ENCODE results near the gene RAD51B. TPM values are rescaled to one million over a fixed set of nuclear protein-coding genes. Genes with fewer than 3 reads are reported as not detected.

The RAD51B gene
- total RNA-seq, 1 experiment from 2014 or later, result 29.9 TPM

- H3K9me3 ChIP-seq (ENCODE audit: insufficient read depth, low read depth), result peaks cover 7% of the 10 kb centered on the region; the same call in 1 of the 2 replicates
- H4K20me1 ChIP-seq (ENCODE audit: insufficient read depth), result no peaks in the 10 kb centered on the region
- H3K79me2 ChIP-seq (ENCODE audit: low read depth), result no peaks in the 10 kb centered on the region
- no peak overlapping the region for H3K4me2 ChIP-seq
- peaks cover 59% of the 10 kb centered on the region for H3F3A ChIP-seq (ENCODE audit: insufficient read depth, low read depth)
- H2AFZ ChIP-seq, result no peak overlapping the region
- no peak for TF ChIP-seq EZH2 (IDR thresholded peaks at IDR 0.05; ENCODE audit: low read depth)
- TF ChIP-seq CTCF (conservative IDR thresholded peaks at IDR 0.05), result no peak
- no peaks in the 10 kb centered on the region for H3K9me2 ChIP-seq (ENCODE audit: insufficient read depth)
- no TSS peak for BruUV-seq (replicated peaks)
- no peaks in the 10 kb centered on the region for H3K27me3 ChIP-seq (ENCODE audit: insufficient read depth, low read depth)
- no peaks in the 10 kb centered on the region for H3K36me3 ChIP-seq (ENCODE audit: low read depth)
- H3K4me1 ChIP-seq (replicated peaks; ENCODE audit: insufficient read depth), result peaks cover 77% of the 10 kb centered on the region
- no peak overlapping the region for H3K27ac ChIP-seq
- CTCF ChIA-PET, result no interaction called here
- no peak overlapping the region for H3K4me3 ChIP-seq
- DNase-seq, result no peak
- POLR2A ChIA-PET (ENCODE audit: unreplicated experiment), result interaction anchor here (0.6 kb wide), 1 partner anchor 131 kb away, joined by 6 read pairs; no protein-coding TSS in a partner anchor
- intact Hi-C loops (cut with micrococcal nuclease; ENCODE audit: unreplicated experiment), result no loop called here
Observed at GRCh38 chr14:68671909-68672308, 852.3 kb downstream of the RAD51B start.

- Histone ChIP-seq H3K27me3 (ENCODE audit: insufficient read depth, low read depth) (no peaks in the 10 kb centered on the region), H3K4me1 (replicated peaks; ENCODE audit: insufficient read depth) (peaks cover 69% of the 10 kb centered on the region), H3K27ac (no peak overlapping the region), H3K4me2 (no peak overlapping the region), H2AFZ (no peak overlapping the region), H3K9me2 (ENCODE audit: insufficient read depth) (no peaks in the 10 kb centered on the region), H3K36me3 (ENCODE audit: low read depth) (no peaks in the 10 kb centered on the region), H3K79me2 (ENCODE audit: low read depth) (no peaks in the 10 kb centered on the region), H3F3A (ENCODE audit: insufficient read depth, low read depth) (peaks cover 50% of the 10 kb centered on the region), H3K9me3 (ENCODE audit: insufficient read depth, low read depth) (0 out of 2 replicates have a peak, but pooled peaks cover 5% of the 10 kb centered on the region), H3K4me3 (no peak overlapping the region), H4K20me1 (ENCODE audit: insufficient read depth) (no peaks in the 10 kb centered on the region)
- POLR2A ChIA-PET (ENCODE audit: unreplicated experiment), result interaction anchor here (0.6 kb wide), 2 partner anchors 44 to 130 kb away, joined by 6 to 15 read pairs; no protein-coding TSS in a partner anchor
- no peak for DNase-seq
- CTCF ChIA-PET, result no interaction called here
- intact Hi-C loops (cut with micrococcal nuclease; ENCODE audit: unreplicated experiment), result no loop called here
- no peak for TF ChIP-seq EZH2 (IDR thresholded peaks at IDR 0.05; ENCODE audit: low read depth)
- no peak for TF ChIP-seq CTCF (conservative IDR thresholded peaks at IDR 0.05)
- no TSS peak for BruUV-seq (replicated peaks)
Observed at GRCh38 chr14:68672609-68673285, 853.2 kb downstream of the RAD51B start.

- Histone ChIP-seq H3K27me3 (ENCODE audit: insufficient read depth, low read depth) (no peaks in the 10 kb centered on the region), H4K20me1 (ENCODE audit: insufficient read depth) (no peaks in the 10 kb centered on the region), H3K27ac (no peak overlapping the region), H3F3A (ENCODE audit: insufficient read depth, low read depth) (peaks cover 43% of the 10 kb centered on the region), H3K4me2 (no peak overlapping the region), H3K9me2 (ENCODE audit: insufficient read depth) (no peaks in the 10 kb centered on the region), H2AFZ (no peak overlapping the region), H3K36me3 (ENCODE audit: low read depth) (no peaks in the 10 kb centered on the region), H3K4me1 (replicated peaks; ENCODE audit: insufficient read depth) (peaks cover 62% of the 10 kb centered on the region), H3K9me3 (ENCODE audit: insufficient read depth, low read depth) (0 out of 2 replicates have a peak, but pooled peaks cover 5% of the 10 kb centered on the region), H3K79me2 (ENCODE audit: low read depth) (no peaks in the 10 kb centered on the region), H3K4me3 (no peak overlapping the region)
- TF ChIP-seq EZH2 (IDR thresholded peaks at IDR 0.05; ENCODE audit: low read depth), result no peak
- TF ChIP-seq CTCF (conservative IDR thresholded peaks at IDR 0.05), result no peak
- CTCF ChIA-PET, result no interaction called here
- intact Hi-C loops (cut with micrococcal nuclease; ENCODE audit: unreplicated experiment), result no loop called here
- DNase-seq, result no peak
- BruUV-seq (replicated peaks), result no TSS peak
- POLR2A ChIA-PET (ENCODE audit: unreplicated experiment), result no interaction called here
Observed at GRCh38 chr14:68673464-68673863, 853.9 kb downstream of the RAD51B start.
